ENCODE data around the gene ARHGAP15. TPM values are rescaled to one million over a fixed set of nuclear protein-coding genes. Genes with fewer than 3 reads are reported as not detected.

ARHGAP15 gene
- total RNA-seq, 2 donors from 2014 or later, result 91.4 to 103 TPM

GRCh38 chr2:143258126-143258892 lies 129.1 kb downstream of the ARHGAP15 start:
- peak in 1 of 2 donors; percentile 30 for ATAC-seq
- H3K36me3 Mint-ChIP-seq, result peaks cover 0 to 9% of the 10 kb centered on the region in 2 donors
- H3K9me3 Mint-ChIP-seq, result no peaks in the 10 kb centered on the region
- peak overlapping the region; percentile 47 to 89 for H3K27ac Mint-ChIP-seq
- no peak for DNase-seq (ENCODE audit: low spot score in 2 of 2)

GRCh38 chr2:143259368-143259958 lies 130.2 kb downstream of the ARHGAP15 start:
- DNase-seq (ENCODE audit: low spot score in 2 of 2) (peak in 1 of 2 donors; percentile 61), ATAC-seq (no peak)
- peak overlapping the region; percentile 47 to 89 for H3K27ac Mint-ChIP-seq
- peaks cover 2 to 13% of the 10 kb centered on the region in 2 donors for H3K36me3 Mint-ChIP-seq
- no peaks in the 10 kb centered on the region for H3K9me3 Mint-ChIP-seq

DNA sequence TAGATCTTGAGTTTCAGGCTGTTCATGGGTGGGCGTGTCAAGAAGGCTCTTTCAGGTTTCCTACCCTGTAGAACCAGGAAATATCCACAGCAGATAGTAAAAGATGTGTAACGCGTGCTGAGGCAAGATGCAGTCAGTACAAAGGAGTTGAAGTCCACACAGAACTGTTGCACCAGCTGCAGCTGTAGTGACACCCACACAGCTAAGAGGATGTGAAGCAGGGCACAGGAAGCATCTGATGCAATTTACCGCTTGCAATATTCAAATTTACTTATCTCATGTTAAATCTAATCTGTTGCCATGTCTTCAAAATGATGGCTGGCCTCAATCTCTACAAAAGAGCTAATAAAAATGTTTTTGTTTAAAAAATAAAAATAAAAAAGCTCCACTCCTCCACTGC lies 132.8 kb downstream of the ARHGAP15 start:
- Mint-ChIP-seq H3K27ac (peak overlapping the region; percentile 70 to 89), H3K9me3 (peaks cover 0 to 3% of the 10 kb centered on the region in 2 donors), H3K36me3 (peaks cover 7 to 22% of the 10 kb centered on the region in 2 donors)
- ATAC-seq, result peak; percentile 69 to 74
- DNase-seq (ENCODE audit: low spot score in 2 of 2), result no peak

- peaks cover 7 to 26% of the 10 kb centered on the region in 2 donors for H3K36me3 Mint-ChIP-seq
- ATAC-seq (peak; percentile 58 to 70), DNase-seq (ENCODE audit: low spot score in 2 of 2) (no peak)
- H3K9me3 Mint-ChIP-seq, result peaks cover 0 to 5% of the 10 kb centered on the region in 2 donors
- peak overlapping the region; percentile 70 to 89 for H3K27ac Mint-ChIP-seq
Measured at GRCh38 chr2:143262389-143262788, 133.2 kb downstream of the ARHGAP15 start.

DNA sequence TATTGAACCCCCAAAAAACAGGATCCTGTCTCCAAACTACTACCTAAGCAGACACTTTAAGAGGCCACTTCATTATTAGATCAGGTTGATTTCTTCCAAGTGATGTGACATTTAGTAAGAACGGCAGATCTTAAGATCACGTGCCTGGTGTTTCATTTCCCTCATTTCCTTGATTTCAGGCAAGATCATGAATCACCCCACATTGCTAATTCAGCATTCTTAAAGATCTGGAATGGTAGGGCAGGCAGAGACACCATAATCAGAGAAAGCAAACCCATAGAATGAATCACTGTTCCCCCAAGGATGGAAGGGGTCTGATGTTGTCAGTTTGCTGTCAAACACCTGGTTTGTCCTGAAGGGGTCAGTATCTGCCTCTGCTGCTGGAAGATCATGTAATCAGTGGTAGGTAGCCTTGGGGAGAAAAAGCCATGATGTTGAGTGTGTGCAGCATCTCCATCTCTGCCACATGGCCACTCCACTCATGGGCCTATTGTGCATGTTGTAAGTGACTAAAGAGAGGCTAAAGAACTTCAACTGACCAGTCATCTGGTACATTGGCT lies 133.9 kb downstream of the ARHGAP15 start:
- H3K36me3 Mint-ChIP-seq, result peaks cover 7 to 26% of the 10 kb centered on the region in 2 donors
- no peak for DNase-seq (ENCODE audit: low spot score in 2 of 2)

DNA sequence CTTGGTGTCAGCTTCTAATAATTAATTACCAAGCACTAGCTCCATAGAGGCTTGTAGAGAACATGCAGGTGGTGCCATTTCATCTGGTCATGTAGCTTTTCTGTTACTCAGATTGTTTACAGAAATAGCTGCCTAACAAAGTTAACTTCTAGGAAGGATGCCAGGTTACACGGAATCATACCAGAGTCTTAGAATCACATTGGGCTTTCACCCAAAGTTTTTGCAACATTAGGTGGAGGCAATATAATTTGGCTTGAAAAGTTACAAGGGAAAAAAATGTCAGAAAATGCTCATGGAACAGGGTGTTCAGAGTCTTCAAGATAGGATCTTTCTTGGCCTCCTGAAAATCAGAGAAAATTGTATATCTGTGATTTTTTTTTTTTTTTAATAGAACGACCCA lies 135.6 kb downstream of the ARHGAP15 start:
- Mint-ChIP-seq H3K27ac (no peak overlapping the region), H3K36me3 (peaks cover 7 to 26% of the 10 kb centered on the region in 2 donors), H3K9me3 (peaks cover 0 to 5% of the 10 kb centered on the region in 2 donors)
- no peak for ATAC-seq
- no peak for DNase-seq (ENCODE audit: low spot score in 2 of 2)

More for the DNA sequence above, 133.9 kb downstream of the ARHGAP15 start:
- peaks cover 0 to 5% of the 10 kb centered on the region in 2 donors for H3K9me3 Mint-ChIP-seq
- ATAC-seq, result peak in 1 of 2 donors; percentile 33
- peak overlapping the region; percentile 70 to 89 for H3K27ac Mint-ChIP-seq

DNA sequence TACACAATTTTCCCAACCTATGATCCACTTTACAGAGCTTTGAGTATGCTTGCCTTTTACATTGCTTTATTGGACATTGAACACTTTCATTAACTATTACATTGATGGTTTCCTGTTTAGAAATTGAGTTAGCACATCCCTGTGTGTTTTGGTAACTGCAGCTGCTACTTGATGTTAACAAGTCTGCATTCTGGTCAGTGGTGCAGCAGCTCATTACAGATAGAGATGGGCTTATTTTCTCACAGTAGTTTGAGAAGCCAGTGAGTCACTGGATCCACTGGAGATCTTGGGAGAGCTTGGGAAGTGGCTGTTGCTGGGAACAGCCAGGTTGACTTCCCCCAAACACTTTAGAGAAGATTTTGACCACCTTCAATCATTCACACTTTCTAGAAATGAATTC lies 150.5 kb downstream of the ARHGAP15 start:
- peak in 1 of 2 donors; percentile 46 for ATAC-seq

DNA sequence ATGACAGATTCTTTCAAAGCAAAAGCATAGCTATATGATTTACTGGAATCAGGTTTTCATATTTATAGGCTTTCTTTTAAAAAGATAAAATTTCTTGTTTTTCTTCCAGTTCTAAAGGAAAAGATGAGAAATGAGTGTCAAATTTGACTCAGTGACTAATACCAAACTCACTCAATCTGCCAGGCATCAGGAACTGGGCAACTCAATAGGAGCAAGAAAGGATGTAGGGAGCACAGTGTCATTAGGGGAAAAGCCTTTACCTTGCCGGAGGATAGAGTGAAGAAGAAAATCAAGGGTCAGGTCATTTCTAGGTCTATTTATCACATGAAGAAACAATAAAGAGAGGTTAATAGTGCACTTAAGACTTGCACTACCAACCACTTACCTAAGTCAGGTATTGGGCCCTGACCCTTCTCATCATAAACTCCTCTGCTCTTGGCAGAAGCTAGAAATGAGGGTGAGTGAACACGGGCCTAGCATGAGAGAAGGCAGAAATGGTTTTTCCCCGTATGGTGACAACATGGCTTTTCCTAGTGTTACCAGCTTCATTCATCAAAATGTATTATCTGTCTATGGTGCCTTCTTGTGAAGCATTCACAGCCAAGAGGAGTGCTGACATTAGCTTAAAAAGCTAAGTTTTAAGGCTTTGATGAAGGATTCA lies 151.0 kb downstream of the ARHGAP15 start:
- H3K9me3 Mint-ChIP-seq, result peaks cover 0 to under 1% of the 10 kb centered on the region in 2 donors
- H3K27ac Mint-ChIP-seq, result peak overlapping the region; percentile 45 to 78
- DNase-seq (ENCODE audit: low spot score in 2 of 2) (no peak), ATAC-seq (peak; percentile 50 to 60)
- no peaks in the 10 kb centered on the region for H3K36me3 Mint-ChIP-seq

More for the DNA sequence above, 150.5 kb downstream of the ARHGAP15 start:
- Mint-ChIP-seq H3K27ac (peak overlapping the region; percentile 38 to 45), H3K9me3 (peaks cover 0 to 5% of the 10 kb centered on the region in 2 donors), H3K36me3 (peaks cover 0 to under 1% of the 10 kb centered on the region in 2 donors)
- DNase-seq (ENCODE audit: low spot score in 2 of 2), result no peak

GRCh38 chr2:143282684-143283083 lies 153.5 kb downstream of the ARHGAP15 start:
- no peak for ATAC-seq
- H3K9me3 Mint-ChIP-seq, result no peaks in the 10 kb centered on the region
- H3K36me3 Mint-ChIP-seq, result no peaks in the 10 kb centered on the region
- H3K27ac Mint-ChIP-seq, result no peak overlapping the region
- no peak for DNase-seq (ENCODE audit: low spot score in 2 of 2)

DNA sequence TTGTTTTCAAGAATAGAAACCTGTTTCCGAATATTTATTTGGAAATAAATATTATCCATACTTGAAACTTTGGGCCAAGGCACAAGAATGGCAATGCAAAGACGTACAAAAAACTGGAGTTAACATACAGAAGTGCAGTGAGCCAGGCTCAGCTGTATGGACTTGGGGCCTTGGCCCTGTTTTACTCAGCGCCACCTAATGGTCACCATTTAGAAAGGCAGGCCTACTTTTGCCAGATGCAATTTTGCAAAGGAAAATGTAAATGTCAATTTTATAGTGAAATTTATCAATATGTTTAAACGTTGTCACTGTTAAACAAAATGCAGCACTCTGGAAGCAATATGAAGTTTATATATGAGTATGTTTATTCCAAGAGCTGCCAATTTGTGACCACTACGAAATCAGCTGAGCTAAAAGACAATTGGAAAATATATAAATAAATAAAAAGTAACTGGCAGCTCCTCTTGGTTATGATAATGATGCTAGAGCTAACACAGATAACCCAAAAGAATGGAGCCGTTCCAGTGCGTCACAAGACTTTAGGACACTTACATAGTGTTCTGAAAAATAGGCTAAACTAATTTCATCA lies 155.0 kb downstream of the ARHGAP15 start:
- Mint-ChIP-seq H3K27ac (no peak overlapping the region), H3K9me3 (no peaks in the 10 kb centered on the region), H3K36me3 (no peaks in the 10 kb centered on the region)
- ATAC-seq (peak; percentile 37 to 50), DNase-seq (ENCODE audit: low spot score in 2 of 2) (no peak)

DNA sequence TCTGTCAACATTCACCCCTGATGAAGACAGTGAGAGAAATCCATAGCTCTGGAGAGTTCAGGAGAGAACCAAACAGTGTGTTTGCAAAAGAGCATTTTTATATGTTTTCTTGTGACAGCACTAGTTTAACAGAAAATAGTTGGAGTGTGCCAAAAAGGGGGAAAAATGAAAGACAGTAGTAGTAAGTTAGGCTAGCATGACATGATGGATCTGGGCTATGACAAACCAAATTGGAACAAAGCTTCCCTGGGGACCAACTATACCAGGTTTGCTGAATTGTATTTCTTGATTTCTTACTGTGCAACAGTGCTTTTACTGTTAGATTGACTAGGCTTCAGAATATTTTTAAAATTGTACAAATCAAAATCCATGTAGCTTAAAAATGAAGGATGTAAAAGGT lies 159.8 kb downstream of the ARHGAP15 start:
- Mint-ChIP-seq H3K27ac (no peak overlapping the region), H3K9me3 (no peaks in the 10 kb centered on the region), H3K36me3 (no peaks in the 10 kb centered on the region)
- no peak for DNase-seq (ENCODE audit: low spot score in 2 of 2)
- no peak for ATAC-seq

DNA sequence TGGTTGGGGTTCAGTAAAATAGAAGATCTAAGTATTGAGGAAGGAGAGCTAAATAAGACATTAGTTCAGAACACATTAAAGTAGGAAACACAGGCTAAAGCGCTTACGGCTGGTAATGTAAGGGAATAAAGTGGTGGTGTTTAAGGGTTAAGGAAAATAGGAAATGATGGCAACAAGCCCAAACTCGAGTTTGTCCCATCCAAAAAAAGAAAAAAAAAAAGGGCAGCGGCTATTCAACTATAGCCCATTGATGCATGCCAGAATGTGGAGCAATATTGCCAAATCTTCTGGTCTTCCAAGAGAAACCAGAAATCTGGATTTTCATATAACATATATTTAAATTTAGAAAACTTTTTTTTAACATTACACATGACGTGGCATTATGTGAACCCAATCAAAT lies 161.0 kb downstream of the ARHGAP15 start:
- no peaks in the 10 kb centered on the region for H3K9me3 Mint-ChIP-seq
- peak overlapping the region in 1 of 2 donors; percentile 2 for H3K27ac Mint-ChIP-seq
- DNase-seq (ENCODE audit: low spot score in 2 of 2) (no peak), ATAC-seq (no peak)
- H3K36me3 Mint-ChIP-seq, result no peaks in the 10 kb centered on the region

GRCh38 chr2:143294068-143294467 lies 164.8 kb downstream of the ARHGAP15 start:
- ATAC-seq, result no peak
- Mint-ChIP-seq H3K9me3 (no peaks in the 10 kb centered on the region), H3K27ac (no peak overlapping the region)

GRCh38 chr2:143296089-143296488 lies 166.9 kb downstream of the ARHGAP15 start:
- H3K9me3 Mint-ChIP-seq, result no peaks in the 10 kb centered on the region
- ATAC-seq (no peak), DNase-seq (ENCODE audit: low spot score in 2 of 2) (no peak)
- no peaks in the 10 kb centered on the region for H3K36me3 Mint-ChIP-seq
- H3K27ac Mint-ChIP-seq, result no peak overlapping the region

More at GRCh38 chr2:143294068-143294467, 164.8 kb downstream of the ARHGAP15 start:
- no peak for DNase-seq (ENCODE audit: low spot score in 2 of 2)
- H3K36me3 Mint-ChIP-seq, result no peaks in the 10 kb centered on the region

GRCh38 chr2:143297182-143297581 lies 168.0 kb downstream of the ARHGAP15 start:
- no peaks in the 10 kb centered on the region for H3K9me3 Mint-ChIP-seq
- no peaks in the 10 kb centered on the region for H3K36me3 Mint-ChIP-seq
- H3K27ac Mint-ChIP-seq, result no peak overlapping the region
- ATAC-seq, result no peak
- DNase-seq (ENCODE audit: low spot score in 2 of 2), result no peak

DNA sequence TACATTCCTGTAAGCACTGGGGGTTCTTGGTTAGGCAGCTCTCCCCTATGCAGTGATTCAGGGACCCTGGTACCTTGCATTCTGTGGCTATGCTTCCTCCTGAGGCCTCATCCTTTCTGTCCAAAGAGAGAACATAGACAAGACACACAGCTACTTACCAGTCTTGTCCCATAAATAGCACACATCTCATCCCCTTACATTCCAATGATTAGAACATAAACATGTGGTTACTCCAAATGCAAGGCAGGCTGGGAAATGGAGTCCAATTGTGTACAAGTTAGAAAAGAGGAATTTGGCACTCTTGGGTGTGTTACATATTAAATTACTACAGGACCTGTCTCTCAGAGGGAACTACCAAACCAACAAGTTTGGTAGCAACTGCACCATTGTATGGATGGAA lies 171.3 kb downstream of the ARHGAP15 start:
- DNase-seq (ENCODE audit: low spot score in 2 of 2), result no peak
- Mint-ChIP-seq H3K27ac (no peak overlapping the region), H3K9me3 (no peaks in the 10 kb centered on the region)

More for the DNA sequence above, 171.3 kb downstream of the ARHGAP15 start:
- H3K36me3 Mint-ChIP-seq, result no peaks in the 10 kb centered on the region
- no peak for ATAC-seq

Measured in activated naive CD4-positive, alpha-beta T cell treated with anti-CD3 and anti-CD28 coated beads, Interleukin-2, amount 50 U/mL, for 72 hours (primary cell).